ENCODE data around the gene RBP3.

Gene RBP3

DNA sequence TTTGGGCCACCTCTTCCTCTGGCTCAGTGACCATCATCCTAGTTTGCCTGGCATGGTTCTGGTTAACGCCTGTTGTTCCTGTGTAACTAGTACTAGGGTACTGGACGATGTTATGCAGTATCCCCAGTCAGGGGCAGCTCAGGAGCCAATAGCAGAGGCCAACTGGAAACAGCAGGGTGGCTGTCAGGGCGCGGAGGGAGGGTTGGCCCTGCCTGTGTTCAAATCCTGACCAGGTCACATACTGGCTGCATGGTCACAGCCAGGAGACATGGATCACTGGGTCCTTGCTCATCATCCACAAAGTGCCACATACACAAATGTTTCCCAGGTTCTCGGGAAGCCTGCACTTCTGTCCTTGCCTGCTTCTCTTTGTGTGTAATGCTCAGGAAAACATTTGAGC is 12.3 kb upstream of the RBP3 start:
- H3K27ac ChIP-seq: no peak overlapping the region
- TF ChIP-seq, protein P1, sequence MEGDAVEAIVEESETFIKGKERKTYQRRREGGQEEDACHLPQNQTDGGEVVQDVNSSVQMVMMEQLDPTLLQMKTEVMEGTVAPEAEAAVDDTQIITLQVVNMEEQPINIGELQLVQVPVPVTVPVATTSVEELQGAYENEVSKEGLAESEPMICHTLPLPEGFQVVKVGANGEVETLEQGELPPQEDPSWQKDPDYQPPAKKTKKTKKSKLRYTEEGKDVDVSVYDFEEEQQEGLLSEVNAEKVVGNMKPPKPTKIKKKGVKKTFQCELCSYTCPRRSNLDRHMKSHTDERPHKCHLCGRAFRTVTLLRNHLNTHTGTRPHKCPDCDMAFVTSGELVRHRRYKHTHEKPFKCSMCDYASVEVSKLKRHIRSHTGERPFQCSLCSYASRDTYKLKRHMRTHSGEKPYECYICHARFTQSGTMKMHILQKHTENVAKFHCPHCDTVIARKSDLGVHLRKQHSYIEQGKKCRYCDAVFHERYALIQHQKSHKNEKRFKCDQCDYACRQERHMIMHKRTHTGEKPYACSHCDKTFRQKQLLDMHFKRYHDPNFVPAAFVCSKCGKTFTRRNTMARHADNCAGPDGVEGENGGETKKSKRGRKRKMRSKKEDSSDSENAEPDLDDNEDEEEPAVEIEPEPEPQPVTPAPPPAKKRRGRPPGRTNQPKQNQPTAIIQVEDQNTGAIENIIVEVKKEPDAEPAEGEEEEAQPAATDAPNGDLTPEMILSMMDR (IDR thresholded peaks at IDR 0.05): no peak
- no peak for TF ChIP-seq ZFX (IDR thresholded peaks at IDR 0.05; ENCODE audit: borderline replicate concordance)

DNA sequence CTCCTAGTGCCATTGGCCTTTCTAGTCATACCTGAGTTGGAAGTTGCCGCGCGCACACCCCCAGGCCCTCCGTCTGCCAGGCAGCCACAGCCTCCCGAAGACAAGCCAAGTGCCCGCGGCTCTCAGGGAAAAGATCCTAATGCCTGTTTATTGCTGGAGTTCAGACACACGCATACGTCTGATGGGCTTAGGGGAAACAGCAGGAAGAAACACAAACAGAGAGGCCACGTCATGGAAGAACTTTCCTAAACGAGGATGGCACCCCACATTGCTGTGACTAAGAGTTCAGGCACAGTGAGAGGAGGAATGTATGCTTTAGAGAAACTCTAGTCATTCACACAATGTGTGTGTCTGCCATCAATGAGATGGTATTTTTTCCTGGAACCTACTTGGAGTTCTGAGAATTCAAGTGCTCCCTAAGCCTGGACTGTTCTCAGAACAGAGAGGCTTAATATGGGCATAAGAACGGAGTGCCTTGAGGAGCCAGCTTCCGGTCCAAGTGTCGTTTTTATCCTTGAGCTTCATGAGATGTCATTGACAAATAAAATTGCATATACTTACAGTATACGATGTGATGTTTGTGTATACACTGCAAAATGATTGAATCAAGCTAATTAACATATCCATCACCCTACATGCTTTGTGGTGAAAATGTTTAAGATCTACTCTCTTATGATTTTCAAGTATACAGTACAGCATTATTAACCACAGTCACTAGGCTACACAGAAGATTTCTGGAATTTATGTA is 11.6 kb upstream of the RBP3 start:
- H3K27ac ChIP-seq: no peak overlapping the region
- TF ChIP-seq, protein P1 (IDR thresholded peaks at IDR 0.05): no peak
- TF ChIP-seq ZFX (IDR thresholded peaks at IDR 0.05; ENCODE audit: borderline replicate concordance): no peak

GRCh38 chr10:47337310-47337709 is 10.9 kb upstream of the RBP3 start:
- no peak for TF ChIP-seq ZFX (IDR thresholded peaks at IDR 0.05; ENCODE audit: borderline replicate concordance)
- TF ChIP-seq, protein P1 (IDR thresholded peaks at IDR 0.05): no peak
- no peak overlapping the region for H3K27ac ChIP-seq

DNA sequence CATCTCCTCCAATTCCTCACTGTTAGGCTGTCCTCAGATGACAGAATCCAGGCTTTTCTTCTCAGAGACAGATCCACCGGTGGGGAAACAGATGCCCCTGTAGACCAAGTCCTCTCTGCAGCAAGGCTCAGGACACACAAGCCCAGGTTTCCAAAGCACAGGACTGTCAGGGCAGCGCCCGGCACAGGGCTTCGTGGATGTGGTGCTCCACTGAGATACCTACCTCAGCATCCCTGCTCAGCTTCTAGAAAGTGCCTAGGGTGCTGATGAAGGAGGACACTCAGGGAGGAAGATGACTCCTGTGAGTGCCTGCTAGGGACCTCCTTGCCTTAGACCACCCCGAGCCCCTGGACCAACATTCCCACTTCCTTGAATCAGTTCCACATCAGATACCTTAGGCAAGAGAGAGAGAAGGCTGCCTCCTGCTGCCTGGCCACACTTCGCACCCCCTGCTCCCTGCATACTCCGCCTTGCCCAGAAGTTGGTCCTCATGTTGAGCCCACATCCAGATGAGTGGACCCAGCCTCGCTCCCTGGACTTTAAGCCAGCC is 8.9 kb upstream of the RBP3 start:
- TF ChIP-seq ZFX (IDR thresholded peaks at IDR 0.05; ENCODE audit: borderline replicate concordance): no peak
- TF ChIP-seq, protein P1 (IDR thresholded peaks at IDR 0.05): no peak
- H3K27ac ChIP-seq: no peak overlapping the region

GRCh38 chr10:47339759-47340607 is 8.2 kb upstream of the RBP3 start:
- no peak overlapping the region for H3K27ac ChIP-seq
- TF ChIP-seq ZFX (IDR thresholded peaks at IDR 0.05; ENCODE audit: borderline replicate concordance): no peak
- TF ChIP-seq, protein P1 (IDR thresholded peaks at IDR 0.05): no peak

- H3K27ac ChIP-seq: no peak overlapping the region
- no peak for TF ChIP-seq ZFX (IDR thresholded peaks at IDR 0.05; ENCODE audit: borderline replicate concordance)
- TF ChIP-seq, protein P1 (IDR thresholded peaks at IDR 0.05): peak; percentile 98
These were observed 7.5 kb upstream of the RBP3 start for GRCh38 chr10:47340608-47341170.
